HepG2 (cell line): ENCODE measurements around the gene AKR1C3. TPM values are rescaled to one million over a fixed set of nuclear protein-coding genes. Genes with fewer than 3 reads are reported as not detected.

Experiments used
- ATAC-seq: fragments of 200-7000 bp; cut with Tn5 transposase; 3 replicates; pipeline ENCODE4 v1.9.1; 2020; ENCODE audit warnings: mild to moderate bottlenecking, moderate library complexity
- BruUV-seq: library from RNA; stranded (reverse); fragments of 400-500 nt; replicated peaks from 2 replicates; lab custom pipeline; 2021; lab: Mats Ljungman, UMichigan
- CTCF ChIA-PET: fragments of 300-600 bp; formaldehyde crosslinking; extraction: SDS; loops from one replicate; lab custom pipeline; 2021; ENCODE audit warnings: low total read pairs, inconsistent platforms, low intra/inter-chr PET ratio; lab: Yijun Ruan, JAX
- POLR2A ChIA-PET: fragments of 350-600 bp; sonication (Branson Sonifier 250); formaldehyde crosslinking; loops from one replicate; lab custom pipeline; 2020; ENCODE audit warnings: antibody characterized with exemption, inconsistent platforms; lab: Yijun Ruan, JAX
- DNase-seq: peaks from one replicate; pipeline ENCODE4 v3.0.0-alpha.2; 2015; ENCODE audit warnings: low spot score
- FAIRE-seq: peaks from 3 replicates; lab custom pipeline; 2011; peaks lifted over from hg19 to GRCh38; lab: Jason Lieb, UNC
- H2AFZ ChIP-seq: one replicate; pipeline ENCODE4 v1.6.1; 2011; ENCODE audit warnings: low read length, inconsistent platforms
- H3K27ac ChIP-seq: fragments of 300-600 bp; 3 replicates; pipeline ENCODE4 v1.8.0; 2011; ENCODE audit warnings: mixed run types, mild to moderate bottlenecking, mixed read lengths, low read length, inconsistent platforms; ENCODE audit not compliant: insufficient read depth; ENCODE audit errors: extremely low read length
- H3K27me3 ChIP-seq, 2 experiments: fragments of 200-600 bp in 1 of 2; 2 replicates in 1 of 2; 3 replicates in 1 of 2; pipeline versions ENCODE4 v1.6.0 to v1.8.0; 2011; ENCODE audit warnings: low read length in 2 of 2, mild to moderate bottlenecking in 2 of 2, moderate library complexity in 2 of 2, inconsistent platforms in 1 of 2; ENCODE audit not compliant: insufficient read depth in 2 of 2, control insufficient read depth in 1 of 2
- H3K36me3 ChIP-seq, 2 experiments: fragments of 200-600 bp in 1 of 2; replicated peaks in 1 of 2; 2 replicates in 1 of 2; 3 replicates in 1 of 2; pipeline versions ENCODE4 v1.5.1 to v1.8.0; 2011; ENCODE audit warnings: low read length in 2 of 2, inconsistent platforms in 1 of 2; ENCODE audit not compliant: insufficient read depth in 2 of 2, control insufficient read depth in 1 of 2
- H3K4me1 ChIP-seq: 2 replicates; pipeline ENCODE4 v1.5.1; 2012; ENCODE audit warnings: low read length, inconsistent platforms; ENCODE audit not compliant: insufficient read depth
- H3K4me2 ChIP-seq: 2 replicates; pipeline ENCODE4 v1.6.0; 2011; ENCODE audit warnings: low read depth, low read length, inconsistent platforms
- H3K4me3 ChIP-seq, 3 experiments: fragments of 200-600 bp in 1 of 3; sonication (generic), shearing (Covaris generic) in 1 of 3; replicated peaks in 1 of 3; 2 replicates each; pipeline ENCODE4 v1.5.1; 2011 to 2016; ENCODE audit warnings: low read length in 3 of 3, inconsistent platforms in 2 of 3, low read depth in 2 of 3, mild to moderate bottlenecking in 2 of 3, control low read depth in 1 of 3, mixed read lengths in 1 of 3; ENCODE audit not compliant: insufficient read depth in 1 of 3
- H3K79me2 ChIP-seq: one replicate; pipeline ENCODE4 v1.6.1; 2011; ENCODE audit warnings: low read length, inconsistent platforms; ENCODE audit not compliant: insufficient read depth
- H3K9ac ChIP-seq: 2 replicates; pipeline ENCODE4 v1.6.0; 2011; ENCODE audit warnings: mild to moderate bottlenecking, low read depth, low read length, inconsistent platforms; ENCODE audit not compliant: insufficient read depth
- H3K9me3 ChIP-seq: 2 replicates; pipeline ENCODE4 v1.5.1; 2012; ENCODE audit warnings: mild to moderate bottlenecking, low read length
- H4K20me1 ChIP-seq: 2 replicates; pipeline ENCODE4 v1.6.0; 2011; ENCODE audit warnings: inconsistent platforms, mild to moderate bottlenecking, low read length, moderate library complexity; ENCODE audit not compliant: insufficient read depth
- CHD2 ChIP-seq: IDR thresholded peaks from 2 replicates; pipeline ENCODE4 v1.6.1; 2011; ENCODE audit warnings: low read depth, low read length, improper control_type of control experiment
- FOSL2 ChIP-seq: sonication (generic); formaldehyde crosslinking; IDR thresholded peaks from 2 replicates; pipeline ENCODE4 v1.4.0; 2020; ENCODE audit warnings: missing genetic modification reagents
- MAFK ChIP-seq, 2 experiments: IDR thresholded peaks in 1 of 2; conservative IDR thresholded peaks in 1 of 2; 2 replicates each; pipeline ENCODE4 v1.6.1; 2011; ENCODE audit warnings: improper control_type of control experiment in 2 of 2, low read length in 2 of 2
- NFE2 ChIP-seq: sonication (generic); formaldehyde crosslinking; IDR thresholded peaks from 2 replicates; pipeline ENCODE4 v1.4.0; 2020; ENCODE audit warnings: missing genetic modification reagents
- NFE2L2 ChIP-seq: fragments of 150-350 bp; IDR thresholded peaks from 2 replicates; pipeline ENCODE4 v1.6.1; 2014; ENCODE audit warnings: low read length
- XBP1 ChIP-seq: sonication (generic); formaldehyde crosslinking; IDR thresholded peaks from 2 replicates; pipeline ENCODE4 v1.5.0; 2020; ENCODE audit warnings: missing genetic modification reagents
- ZNF577 ChIP-seq: sonication (generic); formaldehyde crosslinking; IDR thresholded peaks from 2 replicates; pipeline ENCODE4 v1.4.0; 2020; ENCODE audit warnings: mild to moderate bottlenecking, low read depth, missing genetic modification reagents, borderline replicate concordance
- ZNF883 ChIP-seq: sonication (generic); formaldehyde crosslinking; IDR thresholded peaks from 2 replicates; pipeline ENCODE4 v1.5.1; 2020; ENCODE audit warnings: mild to moderate bottlenecking, missing genetic modification reagents; ENCODE audit errors: not compliant biosample characterization
- WGBS: methylation state at CpG from one replicate; pipeline ENCODE4 v1.1.6; 2017; ENCODE audit warnings: low lambda C conversion rate; 5-methylcytosine and 5-hydroxymethylcytosine counted together
- in situ Hi-C: cut with HindIII; loops from 2 replicates; pipeline ENCODE4 v1.10.0; 2017; ENCODE audit warnings: low pct_unique_long_range_greater_than_20kb; ENCODE audit not compliant: extremely low pct_ligation_motif_present
- intact Hi-C: fragments of 100-400 bp; cut with micrococcal nuclease; formaldehyde crosslinking; loops from one replicate; pipeline ENCODE4 v1.10.0; 2022; ENCODE audit not compliant: unreplicated experiment
- polyA plus RNA-seq, 8 experiments: library from polyadenylated mRNA; depleted of rRNA in 3 of 8; stranded (reverse) in 7 of 8; unstranded in 1 of 8; fragments of >200 nt; fragmentation: Illumina TruSeq in 4 of 8; extraction: Trizol in 4 of 8; gene quantifications; 2 replicates each; pipeline versions ENCODE4 v1.2.1 to v1.2.3, GENCODE V29; 2011 to 2016; ENCODE audit warnings: low read depth in 4 of 8, missing spikeins in 1 of 8, mixed read lengths in 1 of 8; ENCODE audit not compliant: insufficient read depth in 1 of 8
- total RNA-seq, 5 experiments: library from RNA; depleted of rRNA; stranded (reverse); fragments of >200 nt; fragmentation: Illumina TruSeq; extraction: Trizol; gene quantifications; 2 replicates each; pipeline ENCODE4 v1.2.3, GENCODE V29; 2016; ENCODE audit warnings: low read depth in 1 of 5
- TF ChIP-seq, protein P1 (sequence below): fragments of 450-650 bp; IDR thresholded peaks from 2 replicates; pipeline ENCODE4 v1.6.1; 2016

AKR1C3 gene
- total and polyA plus RNA-seq, 2 of the 13 experiments (the other 11 are each of a cell fraction or from before 2014, with no cell fraction given) = 368 to 532 TPM

DNA sequence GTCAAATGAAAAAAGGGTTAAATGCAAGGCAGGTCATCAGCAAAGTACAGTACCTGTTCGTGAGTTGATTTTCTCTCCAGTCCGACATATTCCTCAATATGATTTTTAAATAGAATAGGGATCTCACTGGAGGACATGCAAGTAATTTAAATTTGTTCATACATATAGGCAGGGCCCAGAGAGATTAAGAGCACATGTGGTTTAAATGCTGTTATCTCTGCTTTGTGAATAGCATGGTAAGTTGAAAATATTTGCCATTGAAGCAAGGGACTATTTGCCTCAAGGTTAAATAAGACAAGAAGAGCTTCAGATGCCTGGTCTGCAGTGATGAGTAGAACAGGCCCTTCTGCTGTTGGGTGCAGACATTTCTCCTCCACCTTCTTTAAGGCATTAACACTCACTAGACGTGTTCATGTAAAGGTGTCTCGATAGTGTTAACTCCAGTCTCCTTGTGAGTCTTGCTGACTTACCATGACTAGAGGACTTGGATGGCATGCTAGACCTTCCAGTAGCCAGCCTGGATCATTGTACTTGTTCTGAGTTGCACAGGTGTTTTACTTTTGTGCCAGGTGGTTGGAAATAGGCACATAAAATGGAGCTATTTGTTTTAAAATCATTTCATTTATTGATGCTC lies 15.6 kb upstream of the AKR1C3 start:
- ATAC-seq = no peak
- in situ Hi-C loops = no loop called here
- CTCF ChIA-PET = no interaction called here
- Histone ChIP-seq H3K79me2 (no peaks in the 10 kb centered on the region), H3K9me3 (no peaks in the 10 kb centered on the region)
- BruUV-seq = no TSS peak
- peak; percentile 44; the same call in 1 of the 2 replicates for TF ChIP-seq NFE2L2
- no peak for TF ChIP-seq ZNF883 (CRISPR knock-in tag)
- no peak for TF ChIP-seq ZNF577
- peak in 1 of 2 experiments; percentile 29; a peak in 1 of 4 replicates for TF ChIP-seq MAFK (conservative IDR thresholded peaks at IDR 0.05 in 1 of 2, IDR thresholded peaks at IDR 0.05 in 1 of 2; ENCODE audit: low read length in 2 of 2)
- no peak for TF ChIP-seq XBP1 (CRISPR knock-in tag)
- no peak for TF ChIP-seq CHD2
- TF ChIP-seq NFE2 (CRISPR knock-in tag) = peak; percentile 74; the same call in 1 of the 2 replicates
- 0 out of 2 replicates have a peak, but pooled peaks have one; percentile 13 for TF ChIP-seq FOSL2
- TF ChIP-seq, protein P1, sequence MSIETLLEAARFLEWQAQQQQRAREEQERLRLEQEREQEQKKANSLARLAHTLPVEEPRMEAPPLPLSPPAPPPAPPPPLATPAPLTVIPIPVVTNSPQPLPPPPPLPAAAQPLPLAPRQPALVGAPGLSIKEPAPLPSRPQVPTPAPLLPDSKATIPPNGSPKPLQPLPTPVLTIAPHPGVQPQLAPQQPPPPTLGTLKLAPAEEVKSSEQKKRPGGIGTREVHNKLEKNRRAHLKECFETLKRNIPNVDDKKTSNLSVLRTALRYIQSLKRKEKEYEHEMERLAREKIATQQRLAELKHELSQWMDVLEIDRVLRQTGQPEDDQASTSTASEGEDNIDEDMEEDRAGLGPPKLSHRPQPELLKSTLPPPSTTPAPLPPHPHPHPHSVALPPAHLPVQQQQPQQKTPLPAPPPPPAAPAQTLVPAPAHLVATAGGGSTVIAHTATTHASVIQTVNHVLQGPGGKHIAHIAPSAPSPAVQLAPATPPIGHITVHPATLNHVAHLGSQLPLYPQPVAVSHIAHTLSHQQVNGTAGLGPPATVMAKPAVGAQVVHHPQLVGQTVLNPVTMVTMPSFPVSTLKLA = no peak
- TF ChIP-seq, all 625 proteins: peak for 4
- peaks cover 57% of the 10 kb centered on the region for H3K4me1 ChIP-seq
- peak overlapping the region; percentile 15 for H3K27ac ChIP-seq
- H2AFZ ChIP-seq = no peak overlapping the region
- 94% methylated on average over 4 of the region's 4 CpGs for WGBS
- H4K20me1 ChIP-seq = no peaks in the 10 kb centered on the region
- H3K4me2 ChIP-seq = no peak overlapping the region
- H3K36me3 ChIP-seq = no peaks in the 10 kb centered on the region
- no peak for FAIRE-seq
- H3K27me3 ChIP-seq = no peaks in the 10 kb centered on the region
- intact Hi-C loops = no loop called here
- no peak for DNase-seq
- POLR2A ChIA-PET = no interaction called here
- H3K4me3 ChIP-seq = no peak overlapping the region
- H3K9ac ChIP-seq = no peak overlapping the region
